ENCODE data around the gene TMEM14C. TPM values are rescaled to one million over a fixed set of nuclear protein-coding genes. Genes with fewer than 3 reads are reported as not detected.
"Not testable (repeated sequence)": the region's sequence is repeated elsewhere in the genome, so short reads cannot be mapped to it uniquely, and the experiment has no call there.

Gene TMEM14C
- total RNA-seq, 1 donor = 142 TPM

- peak overlapping the region; percentile 68 for H3K4me3 ChIP-seq (ENCODE audit: low read depth, low read length)
- no peak for TF ChIP-seq CTCF (IDR thresholded peaks at IDR 0.05; ENCODE audit: insufficient read depth, low read depth, low read length)
- no peak for DNase-seq (ENCODE audit: low read depth)
Observed at GRCh38 chr6:10746915-10747250, 24.0 kb downstream of the TMEM14C start.

GRCh38 chr6:10747251-10747972 is 24.5 kb downstream of the TMEM14C start, which contains the start of gene TMEM14B:
TSS of gene TMEM14B (plus strand) at chr6:10747805. CDS start at chr6:10749246, 1,441 bp downstream.
- TF ChIP-seq CTCF (IDR thresholded peaks at IDR 0.05; ENCODE audit: insufficient read depth, low read depth, low read length) = no peak
- peak within 1 kb of the TSS; percentile 68 for H3K4me3 ChIP-seq (ENCODE audit: low read depth, low read length)

GRCh38 chr6:10749734-10750133 is 26.9 kb downstream of the TMEM14C start:
- DNase-seq (ENCODE audit: low read depth) = no peak
- no peak for TF ChIP-seq CTCF (IDR thresholded peaks at IDR 0.05; ENCODE audit: insufficient read depth, low read depth, low read length)
- no peak overlapping the region for H3K4me3 ChIP-seq (ENCODE audit: low read depth, low read length)

More at GRCh38 chr6:10747251-10747972, 24.5 kb downstream of the TMEM14C start, which contains the start of gene TMEM14B:
- DNase-seq (ENCODE audit: low read depth) = peak; percentile 97

GRCh38 chr6:10750568-10750967 is 27.7 kb downstream of the TMEM14C start:
- DNase-seq (ENCODE audit: low read depth); H3K4me3 ChIP-seq (ENCODE audit: low read depth, low read length): not testable (repeated sequence)

- H3K4me3 ChIP-seq (ENCODE audit: low read depth, low read length); DNase-seq (ENCODE audit: low read depth): not testable (repeated sequence)
Observed at GRCh38 chr6:10751757-10752156, 28.9 kb downstream of the TMEM14C start.

- no peak overlapping the region for H3K4me3 ChIP-seq (ENCODE audit: low read depth, low read length)
- TF ChIP-seq CTCF (IDR thresholded peaks at IDR 0.05; ENCODE audit: insufficient read depth, low read depth, low read length) = no peak
- DNase-seq (ENCODE audit: low read depth) = no peak
Observed at GRCh38 chr6:10756085-10756484, 33.2 kb downstream of the TMEM14C start.

GRCh38 chr6:10759312-10759839 is 36.5 kb downstream of the TMEM14C start:
- H3K4me3 ChIP-seq (ENCODE audit: low read depth, low read length) = no peak overlapping the region
- peak; percentile 69 for TF ChIP-seq CTCF (IDR thresholded peaks at IDR 0.05; ENCODE audit: insufficient read depth, low read depth, low read length)
- DNase-seq (ENCODE audit: low read depth) = peak; percentile 84

- peak; percentile 43 for DNase-seq (ENCODE audit: low read depth)
- no peak for TF ChIP-seq CTCF (IDR thresholded peaks at IDR 0.05; ENCODE audit: insufficient read depth, low read depth, low read length)
- no peak overlapping the region for H3K4me3 ChIP-seq (ENCODE audit: low read depth, low read length)
Observed at GRCh38 chr6:10759884-10760329, 37.0 kb downstream of the TMEM14C start.

Data from fibroblast of villous mesenchyme (primary cell).